MM.1S (cell line): ENCODE measurements around the gene POU2F2.

Source experiments
- DNase-seq: peaks from one replicate; pipeline ENCODE4 v3.0.0-alpha.2; 2015
- H2AFZ ChIP-seq: fragments of 300-600 bp; sonication (generic); 2 replicates; pipeline ENCODE4 v1.6.0; 2016; ENCODE audit warnings: antibody characterized with exemption, low read length
- H3F3A ChIP-seq: fragments of 300-600 bp; sonication (generic); 2 replicates; pipeline ENCODE4 v1.6.1; 2016; ENCODE audit warnings: mild to moderate bottlenecking, antibody characterized with exemption, low read length, moderate library complexity, mixed read lengths; ENCODE audit not compliant: insufficient read depth
- H3K27ac ChIP-seq: fragments of 300-600 bp; sonication (generic); 2 replicates; pipeline ENCODE4 v1.5.1; 2016; ENCODE audit warnings: mild to moderate bottlenecking, low read length
- H3K27me3 ChIP-seq: fragments of 300-600 bp; sonication (generic); replicated peaks from 2 replicates; pipeline ENCODE4 v1.6.0; 2016; ENCODE audit warnings: low read length; ENCODE audit not compliant: insufficient read depth
- H3K36me3 ChIP-seq: fragments of 300-600 bp; sonication (generic); replicated peaks from 2 replicates; pipeline ENCODE4 v1.6.1; 2016; ENCODE audit warnings: mild to moderate bottlenecking, low read length, mixed read lengths; ENCODE audit not compliant: insufficient read depth
- H3K4me1 ChIP-seq: fragments of 300-600 bp; sonication (generic); 2 replicates; pipeline ENCODE4 v1.6.1; 2016; ENCODE audit warnings: low read length, mixed read lengths
- H3K4me2 ChIP-seq: fragments of 300-600 bp; sonication (generic); 2 replicates; pipeline ENCODE4 v1.6.0; 2016; ENCODE audit warnings: low read depth, low read length
- H3K4me3 ChIP-seq: fragments of 300-600 bp; sonication (generic); 2 replicates; pipeline ENCODE4 v1.5.1; 2016; ENCODE audit warnings: low read length, mixed read lengths
- H3K79me2 ChIP-seq: fragments of 300-600 bp; sonication (generic); 2 replicates; pipeline ENCODE4 v1.6.1; 2016; ENCODE audit warnings: mixed run types, low read length, mixed read lengths
- H3K9ac ChIP-seq: fragments of 300-600 bp; sonication (generic); 2 replicates; pipeline ENCODE4 v1.6.1; 2016; ENCODE audit warnings: low read length, mixed read lengths
- H3K9me2 ChIP-seq: fragments of 300-600 bp; sonication (generic); replicated peaks from 2 replicates; pipeline ENCODE4 v1.6.1; 2016; ENCODE audit warnings: mild to moderate bottlenecking, low read length, mixed read lengths; ENCODE audit not compliant: insufficient read depth
- H3K9me3 ChIP-seq: fragments of 300-600 bp; sonication (generic); replicated peaks from 2 replicates; pipeline ENCODE4 v1.6.1; 2016; ENCODE audit warnings: mild to moderate bottlenecking, low read length, mixed read lengths; ENCODE audit not compliant: insufficient read depth
- H4K20me1 ChIP-seq: fragments of 300-600 bp; sonication (generic); 2 replicates; pipeline ENCODE4 v1.6.1; 2016; ENCODE audit warnings: mild to moderate bottlenecking, low read length, moderate library complexity, mixed read lengths; ENCODE audit not compliant: insufficient read depth
- EZH2 ChIP-seq: fragments of 300-600 bp; sonication (generic); optimal IDR thresholded peaks from 2 replicates; pipeline ENCODE3; 2017; ENCODE audit warnings: low read depth, mild to moderate bottlenecking, antibody characterized with exemption, low read length, mixed read lengths
- EZH2phosphoT487 ChIP-seq: fragments of 300-600 bp; sonication (generic); IDR thresholded peaks from 2 replicates; pipeline ENCODE4 v1.6.1; 2018; ENCODE audit warnings: antibody characterized with exemption, low read length
- TF ChIP-seq, protein P1 (sequence below): fragments of 300-600 bp; sonication (generic); IDR thresholded peaks from 2 replicates; pipeline ENCODE4 v1.5.1; 2016; ENCODE audit warnings: antibody characterized with exemption, low read length, mixed read lengths

Gene POU2F2

GRCh38 chr19:42040031-42040430 is 92.2 kb downstream of the POU2F2 start:
- Histone ChIP-seq H3F3A (peaks cover 8% of the 10 kb centered on the region), H3K9me2 (no peaks in the 10 kb centered on the region), H3K9ac (no peak overlapping the region), H3K9me3 (no peaks in the 10 kb centered on the region), H3K27me3 (no peaks in the 10 kb centered on the region), H3K4me2 (no peak overlapping the region), H3K4me1 (peaks cover 8% of the 10 kb centered on the region), H4K20me1 (no peaks in the 10 kb centered on the region), H3K27ac (no peak overlapping the region), H3K79me2 (no peaks in the 10 kb centered on the region), H2AFZ (no peak overlapping the region), H3K36me3 (no peaks in the 10 kb centered on the region), H3K4me3 (no peak overlapping the region)
- DNase-seq = no peak
- no peak for TF ChIP-seq EZH2
- TF ChIP-seq EZH2phosphoT487 = no peak
- TF ChIP-seq, protein P1, sequence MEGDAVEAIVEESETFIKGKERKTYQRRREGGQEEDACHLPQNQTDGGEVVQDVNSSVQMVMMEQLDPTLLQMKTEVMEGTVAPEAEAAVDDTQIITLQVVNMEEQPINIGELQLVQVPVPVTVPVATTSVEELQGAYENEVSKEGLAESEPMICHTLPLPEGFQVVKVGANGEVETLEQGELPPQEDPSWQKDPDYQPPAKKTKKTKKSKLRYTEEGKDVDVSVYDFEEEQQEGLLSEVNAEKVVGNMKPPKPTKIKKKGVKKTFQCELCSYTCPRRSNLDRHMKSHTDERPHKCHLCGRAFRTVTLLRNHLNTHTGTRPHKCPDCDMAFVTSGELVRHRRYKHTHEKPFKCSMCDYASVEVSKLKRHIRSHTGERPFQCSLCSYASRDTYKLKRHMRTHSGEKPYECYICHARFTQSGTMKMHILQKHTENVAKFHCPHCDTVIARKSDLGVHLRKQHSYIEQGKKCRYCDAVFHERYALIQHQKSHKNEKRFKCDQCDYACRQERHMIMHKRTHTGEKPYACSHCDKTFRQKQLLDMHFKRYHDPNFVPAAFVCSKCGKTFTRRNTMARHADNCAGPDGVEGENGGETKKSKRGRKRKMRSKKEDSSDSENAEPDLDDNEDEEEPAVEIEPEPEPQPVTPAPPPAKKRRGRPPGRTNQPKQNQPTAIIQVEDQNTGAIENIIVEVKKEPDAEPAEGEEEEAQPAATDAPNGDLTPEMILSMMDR = no peak

DNA sequence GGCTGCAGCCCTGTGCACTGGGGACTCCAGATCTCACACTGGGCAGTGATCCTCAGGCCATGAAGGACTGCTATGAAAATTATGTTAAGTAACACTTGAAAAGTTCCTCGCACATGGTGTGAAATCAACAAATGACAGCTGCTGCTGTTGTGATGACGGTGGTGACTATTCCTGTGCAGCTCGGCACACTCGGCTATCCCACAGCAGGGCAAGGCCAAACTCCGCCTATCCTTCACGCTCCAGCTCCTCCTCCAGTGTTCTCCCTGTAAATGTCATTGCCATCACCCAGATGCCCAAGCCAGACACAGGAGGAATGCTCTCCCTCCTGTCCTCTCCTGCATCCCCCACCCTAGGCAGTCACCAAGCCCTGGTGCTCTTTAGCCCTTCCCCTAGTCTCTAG is 93.6 kb downstream of the POU2F2 start:
- no peaks in the 10 kb centered on the region for H4K20me1 ChIP-seq
- H3K4me2 ChIP-seq = no peak overlapping the region
- TF ChIP-seq EZH2phosphoT487 (no peak), EZH2 (no peak)
- 0 out of 2 replicates have a peak, but pooled peaks cover 4% of the 10 kb centered on the region for H3K27me3 ChIP-seq
- no peaks in the 10 kb centered on the region for H3K9me3 ChIP-seq
- no peaks in the 10 kb centered on the region for H3K79me2 ChIP-seq
- no peaks in the 10 kb centered on the region for H3K36me3 ChIP-seq
- H3K27ac ChIP-seq = no peak overlapping the region
- H3K9me2 ChIP-seq = no peaks in the 10 kb centered on the region
- H3K9ac ChIP-seq = no peak overlapping the region
- no peak for DNase-seq
- no peak overlapping the region for H3K4me3 ChIP-seq
- no peak overlapping the region for H2AFZ ChIP-seq
- peaks cover 3% of the 10 kb centered on the region; the same call in 1 of the 2 replicates for H3F3A ChIP-seq
- H3K4me1 ChIP-seq = peaks cover 12% of the 10 kb centered on the region

GRCh38 chr19:42037649-42038048 is 94.6 kb downstream of the POU2F2 start:
- Histone ChIP-seq H3K36me3 (no peaks in the 10 kb centered on the region), H3K27me3 (0 out of 2 replicates have a peak, but pooled peaks cover 11% of the 10 kb centered on the region), H3K4me3 (no peak overlapping the region), H3F3A (no peaks in the 10 kb centered on the region), H2AFZ (no peak overlapping the region), H3K79me2 (no peaks in the 10 kb centered on the region), H3K9me3 (no peaks in the 10 kb centered on the region), H3K9ac (no peak overlapping the region), H3K4me2 (no peak overlapping the region), H3K9me2 (no peaks in the 10 kb centered on the region), H3K4me1 (peaks cover 6% of the 10 kb centered on the region), H3K27ac (no peak overlapping the region), H4K20me1 (no peaks in the 10 kb centered on the region)
- TF ChIP-seq, protein P1 = no peak
- TF ChIP-seq EZH2phosphoT487 (no peak), EZH2 (no peak)
- no peak for DNase-seq
